Pericardium fibroblast (primary cell): ENCODE data around the gene ACKR4. TPM values are rescaled to one million over a fixed set of nuclear protein-coding genes. Genes with fewer than 3 reads are reported as not detected.

Experiments
- total RNA-seq: library from RNA; depleted of rRNA; stranded (reverse); fragments of >200 nt; gene quantifications from 2 replicates; pipeline ENCODE4 v1.2.3, GENCODE V29; 2015

ACKR4 gene
- 0.23 TPM in 1 of 2 replicates, not detected in the other for total RNA-seq

GRCh38 chr3:132596816-132597433 lies at the start of gene ACKR4:
Gene ACKR4 (plus strand): TSS chr3:132597270. CDS start chr3:132600398, 3,128 bp downstream.

Other genes with a start within 250 kb of the ACKR4 start
- gene DNAJC13, start 179.8 kb upstream of the ACKR4 start, total RNA-seq = 27.7 and 35.2 TPM in 2 replicates
- gene ACAD11, start 62.5 kb downstream of the ACKR4 start, total RNA-seq = 14.9 and 19.0 TPM in 2 replicates
- 19.8 and 27.9 TPM in 2 replicates for gene UBA5, start 63.1 kb downstream of the ACKR4 start, total RNA-seq
- 24.3 and 25.0 TPM in 2 replicates for gene NPHP3, start 125.1 kb downstream of the ACKR4 start, total RNA-seq